HCT116 (cell line): ENCODE results near the gene CFAP53.

Source experiments
- EZH2 ChIP-seq: fragments of 200-600 bp; sonication (generic); IDR thresholded peaks from 2 replicates; pipeline ENCODE4 v1.6.1; 2017; ENCODE audit warnings: antibody characterized with exemption, mixed run types
- POLR2A ChIP-seq: IDR thresholded peaks from 2 replicates; pipeline ENCODE4 v1.7.0; 2011; ENCODE audit warnings: borderline replicate concordance; ENCODE audit not compliant: insufficient read depth, insufficient read length; ENCODE audit errors: extremely low read depth
- POLR2AphosphoS5 ChIP-seq: IDR thresholded peaks from 2 replicates; pipeline ENCODE4 v1.6.1; 2011; ENCODE audit warnings: mild to moderate bottlenecking, low read depth, low read length, moderate library complexity
- SIN3A ChIP-seq: IDR thresholded peaks from 2 replicates; pipeline ENCODE4 v1.6.1; 2012; ENCODE audit warnings: low read depth
- ZFX ChIP-seq: fragments of 450-650 bp; IDR thresholded peaks from 2 replicates; pipeline ENCODE4 v1.6.1; 2017
- TF ChIP-seq, protein P1 (sequence below), 3 experiments: fragments of 200-600 bp in 1 of 3; sonication (generic) in 1 of 3; IDR thresholded peaks in 2 of 3; conservative IDR thresholded peaks in 1 of 3; 2 replicates each; pipeline ENCODE4 v1.5.1; 2012 to 2017; ENCODE audit warnings: low read depth in 2 of 3, low read length in 2 of 3, antibody characterized with exemption in 1 of 3, borderline replicate concordance in 1 of 3, control low read depth in 1 of 3, mild to moderate bottlenecking in 1 of 3, mixed read lengths in 1 of 3, mixed run types in 1 of 3, moderate library complexity in 1 of 3; ENCODE audit not compliant: insufficient read depth in 1 of 3
- TF ChIP-seq, protein P2 (sequence below): IDR thresholded peaks from 2 replicates; pipeline ENCODE4 v1.6.1; 2012

- TF ChIP-seq, protein P1, sequence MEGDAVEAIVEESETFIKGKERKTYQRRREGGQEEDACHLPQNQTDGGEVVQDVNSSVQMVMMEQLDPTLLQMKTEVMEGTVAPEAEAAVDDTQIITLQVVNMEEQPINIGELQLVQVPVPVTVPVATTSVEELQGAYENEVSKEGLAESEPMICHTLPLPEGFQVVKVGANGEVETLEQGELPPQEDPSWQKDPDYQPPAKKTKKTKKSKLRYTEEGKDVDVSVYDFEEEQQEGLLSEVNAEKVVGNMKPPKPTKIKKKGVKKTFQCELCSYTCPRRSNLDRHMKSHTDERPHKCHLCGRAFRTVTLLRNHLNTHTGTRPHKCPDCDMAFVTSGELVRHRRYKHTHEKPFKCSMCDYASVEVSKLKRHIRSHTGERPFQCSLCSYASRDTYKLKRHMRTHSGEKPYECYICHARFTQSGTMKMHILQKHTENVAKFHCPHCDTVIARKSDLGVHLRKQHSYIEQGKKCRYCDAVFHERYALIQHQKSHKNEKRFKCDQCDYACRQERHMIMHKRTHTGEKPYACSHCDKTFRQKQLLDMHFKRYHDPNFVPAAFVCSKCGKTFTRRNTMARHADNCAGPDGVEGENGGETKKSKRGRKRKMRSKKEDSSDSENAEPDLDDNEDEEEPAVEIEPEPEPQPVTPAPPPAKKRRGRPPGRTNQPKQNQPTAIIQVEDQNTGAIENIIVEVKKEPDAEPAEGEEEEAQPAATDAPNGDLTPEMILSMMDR (IDR thresholded peaks at IDR 0.05 in 2 of 3, conservative IDR thresholded peaks at IDR 0.05 in 1 of 3; ENCODE audit: borderline replicate concordance in 1 of 3, insufficient read depth in 1 of 3, low read depth in 2 of 3, low read length in 2 of 3) = no peak
- TF ChIP-seq SIN3A = no peak
- TF ChIP-seq ZFX = no peak
- TF ChIP-seq POLR2AphosphoS5 = no peak
- TF ChIP-seq EZH2 = no peak
- TF ChIP-seq, protein P2, sequence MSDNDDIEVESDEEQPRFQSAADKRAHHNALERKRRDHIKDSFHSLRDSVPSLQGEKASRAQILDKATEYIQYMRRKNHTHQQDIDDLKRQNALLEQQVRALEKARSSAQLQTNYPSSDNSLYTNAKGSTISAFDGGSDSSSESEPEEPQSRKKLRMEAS = no peak
- no peak for TF ChIP-seq POLR2A
Observed at GRCh38 chr18:50177294-50177992, 88.9 kb downstream of the CFAP53 start.
